Raji (cell line): ENCODE data around the gene ATG4B.
A peak's percentile ranks its signal among the peaks of the same experiment; 100 is the strongest.

Experiments used
- POLR2A ChIP-seq: IDR thresholded peaks from 2 replicates; pipeline ENCODE4 v1.6.1; 2011; ENCODE audit warnings: low read depth, low read length, control low read depth; ENCODE audit not compliant: insufficient read depth

Gene ATG4B

DNA sequence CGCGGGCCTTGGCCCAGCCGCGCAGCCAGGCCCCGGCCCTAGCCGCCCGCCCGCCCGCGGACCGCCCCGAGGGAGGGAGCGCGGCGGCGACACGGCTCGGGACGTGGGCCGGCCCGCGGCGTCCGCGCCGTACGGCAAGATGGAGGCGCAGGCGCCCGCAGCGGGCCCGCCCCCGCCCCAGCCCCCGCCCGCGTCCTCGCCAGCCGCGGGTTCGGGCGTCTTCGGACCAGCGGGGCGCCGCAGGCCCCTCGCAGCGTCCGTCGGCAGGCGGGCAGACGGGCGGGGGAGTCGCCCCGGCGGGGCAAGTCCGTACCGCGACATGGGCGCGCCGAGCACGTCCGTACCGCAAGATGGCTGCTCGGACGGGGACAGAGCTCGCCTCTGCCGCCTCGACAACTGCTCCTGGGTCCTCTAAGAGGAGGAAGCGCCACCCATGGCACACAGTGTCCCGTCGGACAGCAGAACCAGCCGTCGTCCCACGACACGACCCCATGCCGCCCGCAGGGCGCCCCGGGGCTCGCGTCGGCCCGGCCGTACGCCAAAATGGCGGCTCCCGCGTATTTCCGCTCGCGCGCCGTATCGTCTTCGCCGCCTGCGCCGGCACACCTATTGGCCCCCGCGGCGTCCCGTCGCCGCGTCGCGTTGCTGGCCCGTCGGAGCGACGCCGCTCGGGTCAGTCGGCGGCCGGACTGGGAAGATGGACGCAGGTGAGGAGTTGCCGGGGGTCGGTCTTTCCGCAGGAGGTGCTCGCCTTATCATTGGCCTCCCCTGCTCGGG is at the start of gene ATG4B, which contains the start of gene THAP4:
Gene ATG4B (plus strand): TSS at position 676 of the 777 bp plus-strand sequence. CDS start 22 bp downstream, at position 698.
Gene THAP4 (minus strand): TSS at position 141 of the 777 bp plus-strand sequence. CDS start 141 bp downstream, outside the sequence.
- TF ChIP-seq POLR2A = peak; percentile 79

GRCh38 chr2:241592126-241592845 is 45.2 kb upstream of the ATG4B start:
- TF ChIP-seq POLR2A = no peak

DNA sequence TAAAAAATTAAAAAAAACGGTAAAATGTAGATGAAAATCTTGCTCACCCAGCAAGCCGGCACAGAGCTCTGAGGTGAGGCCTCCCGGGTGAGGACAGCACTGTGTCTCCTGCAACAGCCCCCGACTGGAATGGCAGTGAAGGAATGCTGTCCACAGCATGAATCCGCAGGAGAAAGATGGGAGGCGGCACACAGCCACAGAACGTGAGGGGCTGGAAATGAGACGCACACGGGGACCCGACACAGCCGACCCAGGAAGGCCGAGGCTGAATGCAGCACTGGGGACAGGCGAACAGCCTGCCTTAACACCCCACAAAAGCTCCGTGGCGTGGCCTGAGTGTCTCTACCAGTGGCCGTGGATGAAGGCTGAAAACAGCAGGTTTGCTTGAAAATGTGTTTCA is 44.2 kb upstream of the ATG4B start:
- TF ChIP-seq POLR2A = no peak

- no peak for TF ChIP-seq POLR2A
These were observed 41.8 kb upstream of the ATG4B start for GRCh38 chr2:241595600-241596140.

DNA sequence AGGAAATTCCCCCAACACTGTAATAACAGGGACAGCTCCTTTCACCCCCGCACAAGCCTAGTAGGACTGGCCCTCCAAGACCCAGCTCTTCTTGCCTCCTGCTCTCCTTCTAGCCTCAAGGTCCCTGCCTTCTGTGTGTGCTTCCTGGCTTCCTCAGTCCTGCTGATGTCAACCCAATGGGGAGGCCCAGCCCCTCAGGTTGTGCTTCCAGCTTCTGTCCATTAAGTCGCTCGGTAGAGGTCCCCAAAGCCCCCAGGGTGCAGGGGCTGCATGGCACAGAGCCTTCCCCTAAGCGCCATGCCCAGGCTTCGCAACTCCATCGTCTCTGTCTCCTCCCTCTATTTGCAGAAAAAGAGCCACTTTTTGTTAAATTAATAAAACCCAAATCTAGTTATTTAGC is 39.9 kb upstream of the ATG4B start:
- no peak for TF ChIP-seq POLR2A

DNA sequence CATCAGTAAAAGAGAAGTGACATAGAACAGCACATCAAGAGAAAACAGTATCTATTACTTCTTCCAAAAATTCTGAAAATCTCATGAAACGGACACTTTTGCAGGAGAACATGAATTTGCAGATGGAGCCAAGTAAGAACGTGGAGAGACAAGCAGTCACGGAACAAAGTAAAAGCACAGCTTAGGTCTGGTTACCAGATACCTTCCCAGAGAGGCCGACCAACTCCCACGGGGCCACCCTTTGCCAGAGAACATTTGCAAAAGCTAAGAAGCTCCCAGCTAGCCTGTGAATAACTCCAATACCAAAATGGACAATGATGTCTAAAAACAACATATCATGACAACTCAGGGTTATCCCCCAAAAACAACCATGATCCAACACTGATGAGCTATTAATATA is 39.4 kb upstream of the ATG4B start:
- no peak for TF ChIP-seq POLR2A

DNA sequence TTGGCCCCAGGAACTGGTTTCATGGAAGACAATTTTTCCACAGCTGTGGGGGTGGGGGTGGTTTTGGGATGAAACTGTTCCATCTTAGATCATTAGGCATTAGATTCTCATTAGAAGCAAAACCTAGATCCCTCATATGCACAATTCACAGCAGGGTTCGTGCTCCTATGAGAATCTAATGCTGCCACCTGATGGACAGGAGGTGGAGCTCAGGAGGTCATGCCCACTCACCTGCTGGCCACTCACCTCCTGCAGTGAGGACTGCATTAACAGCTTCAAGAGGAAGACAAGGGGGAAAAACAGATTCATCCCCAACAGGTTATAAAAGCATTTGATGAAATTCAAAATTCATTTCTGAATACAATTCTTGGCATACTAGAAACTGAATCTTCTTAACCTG is 39.0 kb upstream of the ATG4B start:
- no peak for TF ChIP-seq POLR2A

- no peak for TF ChIP-seq POLR2A
These were observed 37.9 kb upstream of the ATG4B start for GRCh38 chr2:241599615-241600014.

DNA sequence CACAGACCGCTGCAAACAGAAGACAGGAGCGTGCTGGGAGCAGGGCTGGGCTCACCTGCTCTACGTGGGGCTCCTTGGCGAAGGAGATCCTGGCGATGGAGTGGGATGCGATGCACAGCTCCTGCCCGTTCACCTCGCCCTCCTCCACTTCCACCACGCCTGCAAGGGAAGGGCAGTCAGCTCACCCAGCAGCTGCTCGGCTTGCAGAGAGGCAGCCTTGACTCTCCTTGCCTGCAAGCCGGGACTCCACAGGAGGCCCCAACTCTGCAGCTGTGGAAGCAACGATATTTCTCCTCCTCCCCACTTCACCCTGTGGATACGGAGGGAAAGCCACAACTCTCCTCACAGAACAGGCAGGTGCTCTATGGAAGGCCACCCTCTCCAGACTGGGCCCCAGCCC is 35.7 kb upstream of the ATG4B start:
- TF ChIP-seq POLR2A = no peak

DNA sequence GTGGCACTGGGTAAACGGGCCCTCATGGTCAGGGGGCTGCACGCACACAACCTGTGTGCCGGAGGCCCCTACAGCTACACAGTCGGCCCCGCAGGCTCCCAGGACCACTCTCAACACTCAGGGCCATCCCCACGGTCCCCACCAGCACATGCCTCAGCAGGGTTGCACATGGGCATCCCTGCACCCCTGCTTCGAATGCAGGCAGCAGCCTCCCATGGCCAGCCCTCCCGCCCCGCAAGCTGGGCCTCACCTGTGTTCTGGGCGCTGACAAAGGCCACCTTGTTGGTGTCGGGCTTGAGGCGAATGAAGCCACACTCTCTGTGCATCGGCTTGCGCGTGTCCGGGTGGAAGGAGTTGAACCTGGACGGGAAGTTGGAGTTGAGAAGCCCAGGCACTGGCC is 34.8 kb upstream of the ATG4B start:
- TF ChIP-seq POLR2A = no peak

DNA sequence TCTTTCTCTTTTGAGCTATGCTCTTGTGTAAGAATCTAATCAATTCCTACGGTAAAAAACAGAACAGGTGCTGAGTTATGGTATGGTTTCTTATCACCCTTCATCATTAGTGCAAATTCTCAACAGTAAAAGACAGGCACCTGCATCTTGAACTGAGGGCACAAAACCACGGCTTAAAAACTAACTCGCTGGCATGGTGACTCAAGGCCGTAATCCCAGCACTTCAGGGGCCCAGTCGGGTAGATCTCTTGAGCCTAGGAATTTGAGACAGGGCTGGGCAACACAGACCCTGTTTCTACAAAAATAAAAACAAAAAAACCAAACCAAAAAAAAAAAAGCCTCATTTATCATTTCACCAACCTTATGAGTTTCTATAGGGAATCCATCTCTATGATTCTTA is 33.8 kb upstream of the ATG4B start:
- TF ChIP-seq POLR2A = no peak

DNA sequence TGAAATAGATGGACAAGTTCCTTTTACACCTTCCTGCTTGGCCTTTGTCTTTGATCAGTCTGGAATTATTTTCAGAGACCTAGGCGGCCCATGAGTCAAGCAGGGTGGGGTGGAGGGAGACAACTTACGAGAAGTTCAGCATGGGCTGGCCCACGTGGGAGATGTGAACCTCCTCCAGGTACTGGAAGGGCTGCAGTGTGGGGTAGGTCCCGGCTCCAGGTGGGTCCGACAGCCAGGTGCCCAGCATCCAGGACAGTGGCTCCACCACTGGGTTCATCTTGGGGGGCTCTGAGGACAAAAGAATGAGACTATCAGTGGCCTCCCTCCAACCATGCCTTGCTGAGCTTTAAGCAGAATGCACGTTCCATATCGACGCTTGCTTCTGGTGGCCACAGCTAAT is 31.3 kb upstream of the ATG4B start:
- TF ChIP-seq POLR2A = no peak

- TF ChIP-seq POLR2A = no peak
These were observed 30.2 kb upstream of the ATG4B start for GRCh38 chr2:241607162-241607885.

DNA sequence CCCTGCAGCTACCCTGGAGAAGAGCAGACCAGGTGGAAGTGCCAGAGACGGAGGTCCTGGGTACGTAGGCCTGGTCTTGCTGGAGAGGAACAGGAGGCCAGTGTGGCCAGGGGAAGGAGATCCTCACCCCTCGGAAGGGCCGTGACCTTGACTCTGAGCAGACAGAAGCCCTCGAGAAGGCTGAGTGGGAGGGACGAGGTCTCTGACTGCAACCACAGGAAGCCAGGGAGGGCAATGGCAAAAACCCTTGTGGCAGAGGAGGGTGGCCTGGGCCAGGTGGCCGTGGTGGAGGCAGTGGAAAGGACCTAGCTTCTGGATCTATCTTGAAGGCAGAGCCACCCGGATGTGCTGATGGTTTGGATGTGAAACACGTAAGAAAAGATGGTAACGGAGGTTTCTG is 28.6 kb upstream of the ATG4B start:
- no peak for TF ChIP-seq POLR2A
